Measurements from ENCODE around the gene TBCC.

DNA sequence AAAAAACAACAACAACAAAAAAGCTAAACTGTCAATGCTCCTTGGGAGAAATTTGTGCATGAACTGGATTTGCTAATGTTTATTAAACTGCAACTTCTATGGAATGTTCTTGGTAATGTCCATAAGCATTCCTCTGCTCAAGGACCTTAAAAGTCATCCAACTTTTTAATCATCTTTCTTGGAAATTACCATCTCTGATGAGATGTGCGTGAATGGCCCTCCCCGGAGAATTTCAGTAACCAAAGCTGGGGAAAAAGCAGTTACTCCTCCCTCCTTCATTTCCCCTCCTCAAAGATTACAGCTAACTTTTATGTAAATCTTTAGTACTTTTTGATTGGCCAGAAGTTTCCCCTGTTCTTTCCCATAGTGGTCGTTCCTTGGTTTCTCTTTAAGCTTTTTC lies 5.2 kb downstream of the TBCC start:
- TF ChIP-seq, protein P1, sequence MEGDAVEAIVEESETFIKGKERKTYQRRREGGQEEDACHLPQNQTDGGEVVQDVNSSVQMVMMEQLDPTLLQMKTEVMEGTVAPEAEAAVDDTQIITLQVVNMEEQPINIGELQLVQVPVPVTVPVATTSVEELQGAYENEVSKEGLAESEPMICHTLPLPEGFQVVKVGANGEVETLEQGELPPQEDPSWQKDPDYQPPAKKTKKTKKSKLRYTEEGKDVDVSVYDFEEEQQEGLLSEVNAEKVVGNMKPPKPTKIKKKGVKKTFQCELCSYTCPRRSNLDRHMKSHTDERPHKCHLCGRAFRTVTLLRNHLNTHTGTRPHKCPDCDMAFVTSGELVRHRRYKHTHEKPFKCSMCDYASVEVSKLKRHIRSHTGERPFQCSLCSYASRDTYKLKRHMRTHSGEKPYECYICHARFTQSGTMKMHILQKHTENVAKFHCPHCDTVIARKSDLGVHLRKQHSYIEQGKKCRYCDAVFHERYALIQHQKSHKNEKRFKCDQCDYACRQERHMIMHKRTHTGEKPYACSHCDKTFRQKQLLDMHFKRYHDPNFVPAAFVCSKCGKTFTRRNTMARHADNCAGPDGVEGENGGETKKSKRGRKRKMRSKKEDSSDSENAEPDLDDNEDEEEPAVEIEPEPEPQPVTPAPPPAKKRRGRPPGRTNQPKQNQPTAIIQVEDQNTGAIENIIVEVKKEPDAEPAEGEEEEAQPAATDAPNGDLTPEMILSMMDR (IDR thresholded peaks at IDR 0.05 in 2 of 3, conservative IDR thresholded peaks at IDR 0.05 in 1 of 3; ENCODE audit: control insufficient read depth in 2 of 3, extremely low read depth in 1 of 3, insufficient read depth in 1 of 3, low read depth in 3 of 3, low read length in 3 of 3) = no peak
- TF ChIP-seq, protein P2, sequence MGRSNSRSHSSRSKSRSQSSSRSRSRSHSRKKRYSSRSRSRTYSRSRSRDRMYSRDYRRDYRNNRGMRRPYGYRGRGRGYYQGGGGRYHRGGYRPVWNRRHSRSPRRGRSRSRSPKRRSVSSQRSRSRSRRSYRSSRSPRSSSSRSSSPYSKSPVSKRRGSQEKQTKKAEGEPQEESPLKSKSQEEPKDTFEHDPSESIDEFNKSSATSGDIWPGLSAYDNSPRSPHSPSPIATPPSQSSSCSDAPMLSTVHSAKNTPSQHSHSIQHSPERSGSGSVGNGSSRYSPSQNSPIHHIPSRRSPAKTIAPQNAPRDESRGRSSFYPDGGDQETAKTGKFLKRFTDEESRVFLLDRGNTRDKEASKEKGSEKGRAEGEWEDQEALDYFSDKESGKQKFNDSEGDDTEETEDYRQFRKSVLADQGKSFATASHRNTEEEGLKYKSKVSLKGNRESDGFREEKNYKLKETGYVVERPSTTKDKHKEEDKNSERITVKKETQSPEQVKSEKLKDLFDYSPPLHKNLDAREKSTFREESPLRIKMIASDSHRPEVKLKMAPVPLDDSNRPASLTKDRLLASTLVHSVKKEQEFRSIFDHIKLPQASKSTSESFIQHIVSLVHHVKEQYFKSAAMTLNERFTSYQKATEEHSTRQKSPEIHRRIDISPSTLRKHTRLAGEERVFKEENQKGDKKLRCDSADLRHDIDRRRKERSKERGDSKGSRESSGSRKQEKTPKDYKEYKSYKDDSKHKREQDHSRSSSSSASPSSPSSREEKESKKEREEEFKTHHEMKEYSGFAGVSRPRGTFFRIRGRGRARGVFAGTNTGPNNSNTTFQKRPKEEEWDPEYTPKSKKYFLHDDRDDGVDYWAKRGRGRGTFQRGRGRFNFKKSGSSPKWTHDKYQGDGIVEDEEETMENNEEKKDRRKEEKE (IDR thresholded peaks at IDR 0.05) = no peak
- no peak for TF ChIP-seq POLR2A (IDR thresholded peaks at IDR 0.05; ENCODE audit: low read depth, low read length)
